Measurements from ENCODE around the gene PAK3. TPM values are rescaled to one million over a fixed set of nuclear protein-coding genes. Genes with fewer than 3 reads are reported as not detected.

The PAK3 gene
- total RNA-seq, 1 experiment from 2014 or later: 0.45 TPM

DNA sequence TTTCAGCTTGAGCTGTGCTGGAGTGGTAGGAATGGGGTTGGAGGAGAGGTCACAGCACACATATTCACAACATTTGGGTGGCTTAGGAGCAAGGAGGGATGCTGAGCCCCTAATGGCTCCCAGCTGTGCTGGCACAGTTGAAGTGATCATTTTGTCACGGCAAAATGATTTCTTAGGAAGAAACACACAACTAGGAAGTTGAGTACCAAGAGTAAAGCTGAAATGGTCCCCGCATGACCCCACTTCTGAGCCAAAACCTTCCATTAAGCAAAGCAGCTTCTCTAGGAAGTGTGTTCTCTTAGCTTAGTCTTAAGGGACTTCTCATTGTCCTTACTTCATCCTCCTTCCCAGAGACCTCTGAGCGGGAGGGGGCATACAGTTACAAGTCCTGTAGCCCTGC lies 161.7 kb downstream of the PAK3 start:
- H3K27ac ChIP-seq: no peak overlapping the region
- no peaks in the 10 kb centered on the region for H3K27me3 ChIP-seq (replicated peaks)
- DNase-seq (ENCODE audit: low read depth in 1 of 2, low spot score in 2 of 2): no peak
- H3K4me3 ChIP-seq: no peak overlapping the region
- no peaks in the 10 kb centered on the region for H3K9me3 ChIP-seq (replicated peaks)
- peaks cover 9% of the 10 kb centered on the region for H3K4me1 ChIP-seq (replicated peaks)
- H3K36me3 ChIP-seq: no peaks in the 10 kb centered on the region

DNA sequence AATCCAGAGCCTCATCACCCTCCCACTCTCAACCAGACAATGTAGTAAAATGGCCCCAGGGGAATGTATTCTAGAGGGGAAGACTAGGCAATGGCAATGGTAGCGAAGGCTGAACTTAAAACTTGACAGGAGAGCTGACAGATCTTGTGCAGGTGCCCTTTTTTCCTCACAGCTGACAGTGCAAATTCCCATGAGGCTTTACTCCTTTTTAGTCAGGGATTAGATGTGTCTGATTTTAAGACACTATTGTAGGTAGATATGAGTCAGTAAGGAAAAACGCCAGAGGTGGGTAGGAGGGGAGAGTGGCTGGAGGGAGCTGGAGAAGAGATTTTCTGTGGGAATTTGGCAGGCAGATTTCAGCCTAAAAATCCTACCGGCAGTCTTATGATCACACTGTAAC lies 163.6 kb downstream of the PAK3 start:
- Histone ChIP-seq H3K27me3 (replicated peaks) (no peaks in the 10 kb centered on the region), H3K9me3 (replicated peaks) (no peaks in the 10 kb centered on the region), H3K27ac (no peak overlapping the region), H3K4me3 (no peak overlapping the region), H3K4me1 (replicated peaks) (peaks cover 9% of the 10 kb centered on the region), H3K36me3 (no peaks in the 10 kb centered on the region)
- no peak for DNase-seq (ENCODE audit: low read depth in 1 of 2, low spot score in 2 of 2)

DNA sequence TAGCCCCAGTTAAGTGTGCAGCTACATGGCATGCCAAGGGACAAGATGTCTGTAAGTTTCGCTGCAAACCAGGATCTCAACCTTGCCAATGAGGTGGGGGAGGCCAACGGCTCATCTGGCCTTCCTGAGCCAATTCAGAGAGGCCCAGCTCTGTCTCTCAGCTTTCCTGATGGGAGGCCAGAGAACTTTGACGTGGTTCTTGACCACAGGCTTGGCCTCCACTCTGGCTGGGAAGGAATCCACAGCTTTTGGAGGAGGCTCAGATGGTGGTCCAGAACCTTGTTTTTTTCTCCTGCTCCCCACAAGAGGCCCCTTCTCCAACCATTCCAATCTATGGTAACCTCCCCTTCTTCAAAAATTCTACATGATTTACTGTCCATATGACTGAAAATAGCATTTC lies 164.5 kb downstream of the PAK3 start:
- Histone ChIP-seq H3K4me3 (no peak overlapping the region), H3K27ac (no peak overlapping the region), H3K36me3 (no peaks in the 10 kb centered on the region), H3K9me3 (replicated peaks) (no peaks in the 10 kb centered on the region), H3K4me1 (replicated peaks) (peaks cover 2% of the 10 kb centered on the region), H3K27me3 (replicated peaks) (no peaks in the 10 kb centered on the region)
- DNase-seq (ENCODE audit: low read depth in 1 of 2, low spot score in 2 of 2): no peak

DNA sequence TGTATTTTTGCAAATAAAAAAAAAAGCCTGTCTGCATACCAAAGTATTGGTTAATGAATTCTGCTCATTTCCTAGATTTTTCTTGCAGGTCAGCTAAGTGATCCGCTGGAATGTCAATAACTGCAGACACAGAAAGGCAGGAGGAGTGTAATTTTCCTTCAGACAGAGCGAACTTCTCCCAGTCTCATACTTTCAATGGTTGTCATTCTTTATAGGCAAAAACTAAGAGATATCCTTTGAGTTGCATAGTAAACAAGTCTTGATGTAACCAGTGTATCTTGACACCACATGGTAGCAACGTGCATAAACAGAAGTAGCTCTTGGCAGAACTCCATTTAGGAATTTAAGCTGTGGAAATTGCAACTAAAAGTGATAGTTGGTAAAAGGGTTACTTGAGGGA lies 166.1 kb downstream of the PAK3 start:
- Histone ChIP-seq H3K4me3 (no peak overlapping the region), H3K36me3 (no peaks in the 10 kb centered on the region), H3K27ac (no peak overlapping the region), H3K4me1 (replicated peaks) (no peaks in the 10 kb centered on the region), H3K9me3 (replicated peaks) (no peaks in the 10 kb centered on the region), H3K27me3 (replicated peaks) (no peaks in the 10 kb centered on the region)
- DNase-seq (ENCODE audit: low read depth in 1 of 2, low spot score in 2 of 2): no peak

DNA sequence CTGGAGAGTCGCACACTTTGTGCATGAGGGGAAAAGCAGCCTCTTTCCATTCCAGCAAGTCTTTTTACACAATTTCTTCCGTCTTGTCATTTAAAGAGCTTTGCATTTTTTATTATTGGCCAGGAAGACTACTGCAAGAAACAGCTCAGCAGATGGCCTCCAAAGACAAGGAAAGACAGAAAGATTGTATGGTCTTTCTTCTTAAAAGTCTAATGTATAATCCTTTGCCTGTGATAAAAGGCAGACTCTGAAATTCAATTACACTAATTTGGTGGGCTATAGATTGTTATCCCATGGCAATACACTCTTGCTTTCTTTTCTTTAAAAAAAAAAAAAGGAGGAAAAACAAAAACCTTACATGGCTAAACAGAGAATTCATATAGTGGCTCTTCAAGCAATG lies 168.4 kb downstream of the PAK3 start:
- no peak for DNase-seq (ENCODE audit: low read depth in 1 of 2, low spot score in 2 of 2)
- Histone ChIP-seq H3K27me3 (replicated peaks) (no peaks in the 10 kb centered on the region), H3K9me3 (replicated peaks) (no peaks in the 10 kb centered on the region), H3K4me3 (no peak overlapping the region), H3K36me3 (no peaks in the 10 kb centered on the region), H3K27ac (no peak overlapping the region), H3K4me1 (replicated peaks) (no peaks in the 10 kb centered on the region)

DNA sequence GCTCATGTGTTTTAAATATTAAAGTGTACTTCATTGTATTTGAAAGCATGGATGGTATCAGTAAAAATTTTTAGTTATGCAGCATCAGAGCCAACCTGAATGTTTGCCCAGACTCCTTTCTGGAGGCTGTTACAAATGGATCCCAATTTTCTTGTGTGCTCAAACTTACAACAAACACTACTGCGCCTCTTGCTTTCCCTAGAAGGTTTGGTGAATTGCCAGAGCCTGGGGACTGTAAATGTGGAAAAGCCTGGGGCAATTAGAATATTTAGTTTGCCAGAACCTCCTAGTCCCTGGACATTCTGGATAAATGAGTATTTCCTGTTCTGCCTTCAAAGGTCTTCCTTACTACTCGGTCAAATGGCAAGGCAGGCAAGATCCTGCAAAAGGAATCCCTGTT lies 169.5 kb downstream of the PAK3 start:
- DNase-seq (ENCODE audit: low read depth in 1 of 2, low spot score in 2 of 2): no peak
- Histone ChIP-seq H3K9me3 (replicated peaks) (no peaks in the 10 kb centered on the region), H3K27ac (no peak overlapping the region), H3K4me3 (no peak overlapping the region), H3K4me1 (replicated peaks) (no peaks in the 10 kb centered on the region), H3K36me3 (no peaks in the 10 kb centered on the region), H3K27me3 (replicated peaks) (no peaks in the 10 kb centered on the region)

DNA sequence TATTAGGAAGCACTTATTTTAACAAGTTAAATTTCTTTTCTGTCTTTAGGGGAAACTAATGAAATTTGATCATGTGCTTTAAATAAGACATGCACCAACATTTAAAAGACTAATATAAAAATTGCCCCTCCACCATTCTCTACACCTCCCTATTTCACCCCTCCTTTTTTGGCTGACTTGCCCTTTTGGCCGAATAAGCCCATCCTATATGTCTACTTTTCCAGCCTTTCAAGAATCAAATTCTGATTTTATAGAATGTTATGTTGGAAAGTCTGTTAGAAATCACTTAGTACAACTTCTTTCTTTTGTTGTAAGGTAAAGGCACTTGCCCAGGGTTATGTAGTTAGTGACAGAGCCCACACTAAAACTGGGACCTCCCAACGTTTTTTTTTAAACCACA lies 172.5 kb downstream of the PAK3 start:
- H3K36me3 ChIP-seq: no peaks in the 10 kb centered on the region
- no peak overlapping the region for H3K27ac ChIP-seq
- H3K9me3 ChIP-seq (replicated peaks): no peaks in the 10 kb centered on the region
- no peaks in the 10 kb centered on the region for H3K27me3 ChIP-seq (replicated peaks)
- DNase-seq (ENCODE audit: low read depth in 1 of 2, low spot score in 2 of 2): no peak
- no peak overlapping the region for H3K4me3 ChIP-seq
- H3K4me1 ChIP-seq (replicated peaks): no peaks in the 10 kb centered on the region

DNA sequence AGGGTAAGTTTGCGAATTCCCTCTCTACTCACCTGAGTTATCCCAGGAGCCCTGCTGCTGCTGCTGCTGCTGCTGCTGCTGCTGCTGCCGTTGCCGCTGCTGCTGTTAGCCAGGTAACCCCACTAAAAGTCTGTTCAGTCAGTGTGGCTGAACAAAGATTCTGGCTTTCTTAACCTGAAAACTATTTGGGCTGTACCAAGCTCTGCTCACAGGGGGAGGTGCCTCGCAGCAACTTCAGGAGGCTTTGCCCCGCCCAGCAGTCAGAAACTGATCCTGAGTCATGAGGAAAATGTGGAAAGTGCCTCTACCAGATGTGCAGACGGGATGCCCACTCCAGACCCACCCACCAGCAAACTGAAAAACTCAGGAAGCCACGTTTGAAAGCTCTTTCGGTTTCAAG lies 174.3 kb downstream of the PAK3 start, which contains the start of gene CAPN6:
Gene CAPN6, minus strand, starts transcription at position 145 of the 400 bp plus-strand sequence. CDS start 6,547 bp downstream, outside the sequence.
- Histone ChIP-seq H3K4me3 (no peak within 1 kb of the TSS), H3K36me3 (no peaks in the 10 kb centered on the region), H3K27ac (no peak within 1 kb of the TSS), H3K27me3 (replicated peaks) (no peaks in the 10 kb centered on the region), H3K4me1 (replicated peaks) (no peaks in the 10 kb centered on the region), H3K9me3 (replicated peaks) (no peaks in the 10 kb centered on the region)
- no peak for DNase-seq (ENCODE audit: low read depth in 1 of 2, low spot score in 2 of 2)

Other genes starting within 250 kb of the PAK3 start
- 0.05 TPM in 1 of 2 replicates, not detected in the other for gene CAPN6, start 174.3 kb downstream of the PAK3 start, total RNA-seq (2014; rRNA removed; shearing (Covaris generic))